ENCODE results near the gene EID1.

- TF ChIP-seq CTCF (IDR thresholded peaks at IDR 0.05) = no peak
- TF ChIP-seq POLR2A (IDR thresholded peaks at IDR 0.05) = no peak
Observed at GRCh38 chr15:48851956-48852355, 26.0 kb upstream of the EID1 start.

All from esophagus squamous epithelium (tissue), 4 donors.